HepG2 (cell line): ENCODE data around the gene TTC16. TPM values are rescaled to one million over a fixed set of nuclear protein-coding genes. Genes with fewer than 3 reads are reported as not detected.

Experiments
- ATAC-seq: fragments of 200-7000 bp; cut with Tn5 transposase; 3 replicates; pipeline ENCODE4 v1.9.1; 2020; ENCODE audit warnings: mild to moderate bottlenecking, moderate library complexity
- BruUV-seq: library from RNA; stranded (reverse); fragments of 400-500 nt; replicated peaks from 2 replicates; lab custom pipeline; 2021; lab: Mats Ljungman, UMichigan
- CTCF ChIA-PET: fragments of 300-600 bp; formaldehyde crosslinking; extraction: SDS; loops from one replicate; lab custom pipeline; 2021; ENCODE audit warnings: low total read pairs, inconsistent platforms, low intra/inter-chr PET ratio; lab: Yijun Ruan, JAX
- POLR2A ChIA-PET: fragments of 350-600 bp; sonication (Branson Sonifier 250); formaldehyde crosslinking; loops from one replicate; lab custom pipeline; 2020; ENCODE audit warnings: antibody characterized with exemption, inconsistent platforms; lab: Yijun Ruan, JAX
- DNase-seq: peaks from one replicate; pipeline ENCODE4 v3.0.0-alpha.2; 2015; ENCODE audit warnings: low spot score
- FAIRE-seq: peaks from 3 replicates; lab custom pipeline; 2011; peaks lifted over from hg19 to GRCh38; lab: Jason Lieb, UNC
- H2AFZ ChIP-seq: one replicate; pipeline ENCODE4 v1.6.1; 2011; ENCODE audit warnings: low read length, inconsistent platforms
- H3K27ac ChIP-seq: fragments of 300-600 bp; 3 replicates; pipeline ENCODE4 v1.8.0; 2011; ENCODE audit warnings: mixed run types, mild to moderate bottlenecking, mixed read lengths, low read length, inconsistent platforms; ENCODE audit not compliant: insufficient read depth; ENCODE audit errors: extremely low read length
- H3K27me3 ChIP-seq, 2 experiments: fragments of 200-600 bp in 1 of 2; 2 replicates in 1 of 2; 3 replicates in 1 of 2; pipeline versions ENCODE4 v1.6.0 to v1.8.0; 2011; ENCODE audit warnings: low read length in 2 of 2, mild to moderate bottlenecking in 2 of 2, moderate library complexity in 2 of 2, inconsistent platforms in 1 of 2; ENCODE audit not compliant: insufficient read depth in 2 of 2, control insufficient read depth in 1 of 2
- H3K36me3 ChIP-seq, 2 experiments: fragments of 200-600 bp in 1 of 2; replicated peaks in 1 of 2; 2 replicates in 1 of 2; 3 replicates in 1 of 2; pipeline versions ENCODE4 v1.5.1 to v1.8.0; 2011; ENCODE audit warnings: low read length in 2 of 2, inconsistent platforms in 1 of 2; ENCODE audit not compliant: insufficient read depth in 2 of 2, control insufficient read depth in 1 of 2
- H3K4me1 ChIP-seq: 2 replicates; pipeline ENCODE4 v1.5.1; 2012; ENCODE audit warnings: low read length, inconsistent platforms; ENCODE audit not compliant: insufficient read depth
- H3K4me2 ChIP-seq: 2 replicates; pipeline ENCODE4 v1.6.0; 2011; ENCODE audit warnings: low read depth, low read length, inconsistent platforms
- H3K4me3 ChIP-seq, 3 experiments: fragments of 200-600 bp in 1 of 3; sonication (generic), shearing (Covaris generic) in 1 of 3; replicated peaks in 1 of 3; 2 replicates each; pipeline ENCODE4 v1.5.1; 2011 to 2016; ENCODE audit warnings: low read length in 3 of 3, inconsistent platforms in 2 of 3, low read depth in 2 of 3, mild to moderate bottlenecking in 2 of 3, control low read depth in 1 of 3, mixed read lengths in 1 of 3; ENCODE audit not compliant: insufficient read depth in 1 of 3
- H3K79me2 ChIP-seq: one replicate; pipeline ENCODE4 v1.6.1; 2011; ENCODE audit warnings: low read length, inconsistent platforms; ENCODE audit not compliant: insufficient read depth
- H3K9ac ChIP-seq: 2 replicates; pipeline ENCODE4 v1.6.0; 2011; ENCODE audit warnings: mild to moderate bottlenecking, low read depth, low read length, inconsistent platforms; ENCODE audit not compliant: insufficient read depth
- H3K9me3 ChIP-seq: 2 replicates; pipeline ENCODE4 v1.5.1; 2012; ENCODE audit warnings: mild to moderate bottlenecking, low read length
- H4K20me1 ChIP-seq: 2 replicates; pipeline ENCODE4 v1.6.0; 2011; ENCODE audit warnings: inconsistent platforms, mild to moderate bottlenecking, low read length, moderate library complexity; ENCODE audit not compliant: insufficient read depth
- CHD4 ChIP-seq: fragments of 200-600 bp; sonication (generic); IDR thresholded peaks from 2 replicates; pipeline ENCODE4 v1.7.0; 2017; ENCODE audit warnings: mild to moderate bottlenecking, low read length, borderline replicate concordance
- CTCF ChIP-seq: sonication (generic); formaldehyde crosslinking; IDR thresholded peaks from 2 replicates; pipeline ENCODE4 v1.5.0; 2020; ENCODE audit warnings: mild to moderate bottlenecking, missing genetic modification reagents, moderate library complexity
- RAD21 ChIP-seq: fragments of 450-650 bp; formaldehyde crosslinking; IDR thresholded peaks from 2 replicates; pipeline ENCODE4 v1.5.0; 2020; ENCODE audit warnings: mild to moderate bottlenecking
- STAG1 ChIP-seq: sonication (generic); formaldehyde crosslinking; IDR thresholded peaks from 2 replicates; pipeline ENCODE4 v1.4.0; 2020; ENCODE audit warnings: missing genetic modification reagents
- ZMYM3 ChIP-seq: sonication (generic); formaldehyde crosslinking; IDR thresholded peaks from 2 replicates; pipeline ENCODE4 v1.5.1; 2020; ENCODE audit warnings: mild to moderate bottlenecking, missing genetic modification reagents
- ZNF205 ChIP-seq: IDR thresholded peaks from 2 replicates; pipeline ENCODE4 v1.6.1; 2018; ENCODE audit warnings: missing biosample characterization, missing genetic modification reagents
- ZNF605 ChIP-seq: sonication (generic); formaldehyde crosslinking; IDR thresholded peaks from 2 replicates; pipeline ENCODE4 v1.8.0; 2022; ENCODE audit warnings: mild to moderate bottlenecking, missing genetic modification reagents
- ZNF629 ChIP-seq: sonication (generic); formaldehyde crosslinking; conservative IDR thresholded peaks from 2 replicates; pipeline ENCODE4 v1.5.0; 2020; ENCODE audit warnings: missing genetic modification reagents
- WGBS: methylation state at CpG from one replicate; pipeline ENCODE4 v1.1.6; 2017; ENCODE audit warnings: low lambda C conversion rate; 5-methylcytosine and 5-hydroxymethylcytosine counted together
- in situ Hi-C: cut with HindIII; loops from 2 replicates; pipeline ENCODE4 v1.10.0; 2017; ENCODE audit warnings: low pct_unique_long_range_greater_than_20kb; ENCODE audit not compliant: extremely low pct_ligation_motif_present
- intact Hi-C: fragments of 100-400 bp; cut with micrococcal nuclease; formaldehyde crosslinking; loops from one replicate; pipeline ENCODE4 v1.10.0; 2022; ENCODE audit not compliant: unreplicated experiment
- polyA plus RNA-seq, 8 experiments: library from polyadenylated mRNA; depleted of rRNA in 3 of 8; stranded (reverse) in 7 of 8; unstranded in 1 of 8; fragments of >200 nt; fragmentation: Illumina TruSeq in 4 of 8; extraction: Trizol in 4 of 8; gene quantifications; 2 replicates each; pipeline versions ENCODE4 v1.2.1 to v1.2.3, GENCODE V29; 2011 to 2016; ENCODE audit warnings: low read depth in 4 of 8, missing spikeins in 1 of 8, mixed read lengths in 1 of 8; ENCODE audit not compliant: insufficient read depth in 1 of 8
- total RNA-seq, 5 experiments: library from RNA; depleted of rRNA; stranded (reverse); fragments of >200 nt; fragmentation: Illumina TruSeq; extraction: Trizol; gene quantifications; 2 replicates each; pipeline ENCODE4 v1.2.3, GENCODE V29; 2016; ENCODE audit warnings: low read depth in 1 of 5

Gene TTC16
- total and polyA plus RNA-seq, 2 of the 13 experiments (the other 11 are each of a cell fraction or from before 2014, with no cell fraction given): not detected

DNA sequence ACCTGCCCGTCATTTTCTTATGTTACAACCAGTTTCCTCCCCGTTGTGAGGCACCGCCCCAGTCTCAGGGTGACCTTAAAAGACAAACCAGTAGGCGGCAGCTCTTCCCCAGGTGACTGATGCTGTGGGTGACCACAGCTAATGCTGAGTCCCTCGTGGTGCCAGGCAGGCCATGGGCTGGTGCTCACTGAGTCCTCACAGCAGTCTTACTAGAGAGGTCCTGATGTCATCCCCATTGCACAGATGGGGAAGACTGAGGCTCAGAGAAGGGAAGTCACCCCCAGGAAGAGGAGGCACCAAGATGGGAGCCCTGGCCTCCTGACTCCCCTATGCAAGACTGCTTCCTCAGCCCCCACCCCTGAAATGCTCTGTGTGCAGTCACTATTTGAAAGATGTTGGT is 8.1 kb upstream of the TTC16 start:
- Histone ChIP-seq H3K36me3 (no peaks in the 10 kb centered on the region), H3K4me2 (no peak overlapping the region), H3K9me3 (no peaks in the 10 kb centered on the region), H3K79me2 (no peaks in the 10 kb centered on the region), H3K4me3 (no peak overlapping the region), H3K27me3 (peaks cover 3 to 13% of the 10 kb centered on the region in 2 experiments; a peak in 2 of 5 replicates), H3K4me1 (peaks cover 28% of the 10 kb centered on the region), H3K9ac (no peak overlapping the region), H4K20me1 (no peaks in the 10 kb centered on the region; the same call in 1 of the 2 replicates), H3K27ac (no peak overlapping the region), H2AFZ (no peak overlapping the region)
- TF ChIP-seq ZNF605 (no peak), RAD21 (CRISPR knock-in tag) (peak; percentile 31; the same call in 1 of the 2 replicates), ZNF629 (CRISPR knock-in tag) (peak; percentile 92), CHD4 (0 out of 2 replicates have a peak, but pooled peaks have one; percentile 43), ZMYM3 (CRISPR knock-in tag) (0 out of 2 replicates have a peak, but pooled peaks have one; percentile 21), ZNF205 (no peak), CTCF (CRISPR knock-in tag) (peak; percentile 47), STAG1 (CRISPR knock-in tag) (peak; percentile 55)
- 11% methylated on average over 4 of the region's 5 CpGs for WGBS
- peak; percentile 12 for DNase-seq
- ChIA-PET POLR2A (interaction anchor here (1.4 kb wide), 1 partner anchor 8 kb away, joined by 4 read pairs; the partner anchor contains the start of genes PTRH1 and TTC16), CTCF (no interaction called here)
- intact Hi-C loops (no loop called here), in situ Hi-C loops (no loop called here)
- peak; percentile 21; the same call in 2 of the 3 replicates for ATAC-seq
- no peak for FAIRE-seq
- BruUV-seq: no TSS peak
